Subcutaneous abdominal adipose tissue (tissue), 5 donors: Measurements from ENCODE around the gene CEACAM6.

Experiments
- H3K27ac ChIP-seq: one replicate; pipeline ENCODE4 v1.7.0; 2013; ENCODE audit warnings: low read depth, mild to moderate bottlenecking, inconsistent platforms, low read length, moderate library complexity
- H3K27me3 ChIP-seq, 5 donors: one replicate each; pipeline ENCODE4 v1.7.0; 2013; ENCODE audit warnings: low read length in 5 of 5, inconsistent platforms in 1 of 5; ENCODE audit not compliant: control insufficient read depth in 5 of 5, insufficient read depth in 4 of 5
- H3K36me3 ChIP-seq, 5 donors: one replicate each; pipeline ENCODE4 v1.7.0; 2013; ENCODE audit warnings: low read length in 5 of 5; ENCODE audit not compliant: control insufficient read depth in 5 of 5, insufficient read depth in 5 of 5
- H3K4me1 ChIP-seq, 5 donors: one replicate each; pipeline ENCODE4 v1.7.0; 2013; ENCODE audit warnings: low read length in 5 of 5, mild to moderate bottlenecking in 3 of 5, moderate library complexity in 1 of 5; ENCODE audit not compliant: control insufficient read depth in 5 of 5, insufficient read depth in 5 of 5
- H3K4me3 ChIP-seq, 5 donors: one replicate each; pipeline ENCODE4 v1.7.0; 2013; ENCODE audit warnings: low read length in 5 of 5, low read depth in 1 of 5
- H3K9ac ChIP-seq, 5 donors: one replicate each; pipeline ENCODE4 v1.7.0; 2013; ENCODE audit warnings: low read length in 5 of 5, mild to moderate bottlenecking in 4 of 5, moderate library complexity in 3 of 5
- H3K9me3 ChIP-seq, 5 donors: one replicate each; pipeline ENCODE4 v1.7.0; 2013; ENCODE audit warnings: low read length in 5 of 5; ENCODE audit not compliant: control insufficient read depth in 5 of 5
- donor health status: healthy.
- donor health status: healthy.
- donor health status: healthy.
- donor health status: healthy.
- donor health status: healthy.

The CEACAM6 gene

GRCh38 chr19:41807176-41807575 lies 51.8 kb downstream of the CEACAM6 start:
- no peaks in the 10 kb centered on the region for H3K9me3 ChIP-seq
- H3K27ac ChIP-seq, result no peak overlapping the region
- no peak overlapping the region for H3K9ac ChIP-seq
- peaks cover 0 to 25% (median 6%) of the 10 kb centered on the region in 5 donors for H3K4me1 ChIP-seq
- H3K36me3 ChIP-seq, result no peaks in the 10 kb centered on the region
- H3K4me3 ChIP-seq, result no peak overlapping the region
- H3K27me3 ChIP-seq, result peaks cover 9 to 15% (median 12%) of the 10 kb centered on the region in 5 donors

- no peak overlapping the region for H3K27ac ChIP-seq
- no peaks in the 10 kb centered on the region for H3K36me3 ChIP-seq
- H3K9ac ChIP-seq, result no peak overlapping the region
- no peaks in the 10 kb centered on the region for H3K9me3 ChIP-seq
- H3K4me1 ChIP-seq, result peaks cover 0 to 22% (median 4%) of the 10 kb centered on the region in 5 donors
- H3K4me3 ChIP-seq, result no peak overlapping the region
- peaks cover 9 to 20% (median 16%) of the 10 kb centered on the region in 5 donors for H3K27me3 ChIP-seq
Observed at GRCh38 chr19:41808663-41809566, 53.6 kb downstream of the CEACAM6 start.

- H3K9ac ChIP-seq, result no peak overlapping the region
- no peaks in the 10 kb centered on the region for H3K9me3 ChIP-seq
- no peaks in the 10 kb centered on the region for H3K36me3 ChIP-seq
- peaks cover 9 to 20% (median 16%) of the 10 kb centered on the region in 5 donors for H3K27me3 ChIP-seq
- no peak overlapping the region for H3K27ac ChIP-seq
- H3K4me3 ChIP-seq, result no peak overlapping the region
- peaks cover 0 to 22% (median 4%) of the 10 kb centered on the region in 5 donors for H3K4me1 ChIP-seq
Observed at GRCh38 chr19:41810301-41810700, 55.0 kb downstream of the CEACAM6 start.

- Histone ChIP-seq H3K9ac (no peak overlapping the region), H3K4me3 (no peak overlapping the region), H3K4me1 (peaks cover 0 to 22% (median 4%) of the 10 kb centered on the region in 5 donors), H3K27me3 (peaks cover 9 to 20% (median 16%) of the 10 kb centered on the region in 5 donors), H3K36me3 (no peaks in the 10 kb centered on the region), H3K27ac (no peak overlapping the region), H3K9me3 (no peaks in the 10 kb centered on the region)
Observed at GRCh38 chr19:41811036-41811435, 55.7 kb downstream of the CEACAM6 start.

GRCh38 chr19:41811981-41812380 lies 56.7 kb downstream of the CEACAM6 start:
- Histone ChIP-seq H3K36me3 (no peaks in the 10 kb centered on the region), H3K9ac (no peak overlapping the region), H3K27ac (no peak overlapping the region), H3K4me3 (no peak overlapping the region), H3K27me3 (peaks cover 9 to 20% (median 16%) of the 10 kb centered on the region in 5 donors), H3K9me3 (no peaks in the 10 kb centered on the region), H3K4me1 (peaks cover 0 to 22% (median 4%) of the 10 kb centered on the region in 5 donors)

GRCh38 chr19:41813911-41814310 lies 58.6 kb downstream of the CEACAM6 start:
- Histone ChIP-seq H3K27ac (no peak overlapping the region), H3K9ac (no peak overlapping the region), H3K36me3 (no peaks in the 10 kb centered on the region), H3K27me3 (peaks cover 2 to 15% (median 11%) of the 10 kb centered on the region in 5 donors), H3K4me1 (peaks cover 0 to 13% (median 0%) of the 10 kb centered on the region in 5 donors), H3K9me3 (no peaks in the 10 kb centered on the region), H3K4me3 (no peak overlapping the region)

- Histone ChIP-seq H3K4me1 (peaks cover 0 to 9% (median 0%) of the 10 kb centered on the region in 5 donors), H3K36me3 (no peaks in the 10 kb centered on the region), H3K27me3 (peaks cover under 1 to 7% (median 4%) of the 10 kb centered on the region in 5 donors), H3K9ac (no peak overlapping the region), H3K27ac (no peak overlapping the region), H3K9me3 (no peaks in the 10 kb centered on the region), H3K4me3 (no peak overlapping the region)
Observed at GRCh38 chr19:41815301-41815700, 60.0 kb downstream of the CEACAM6 start.

GRCh38 chr19:41816761-41817160 lies 61.4 kb downstream of the CEACAM6 start:
- no peak overlapping the region for H3K4me3 ChIP-seq
- no peaks in the 10 kb centered on the region for H3K36me3 ChIP-seq
- H3K9ac ChIP-seq, result no peak overlapping the region
- no peaks in the 10 kb centered on the region for H3K9me3 ChIP-seq
- peaks cover under 1 to 7% (median 6%) of the 10 kb centered on the region in 5 donors for H3K27me3 ChIP-seq
- H3K27ac ChIP-seq, result no peak overlapping the region
- no peaks in the 10 kb centered on the region for H3K4me1 ChIP-seq

- no peaks in the 10 kb centered on the region for H3K9me3 ChIP-seq
- peaks cover 0 to 7% (median 3%) of the 10 kb centered on the region in 5 donors for H3K27me3 ChIP-seq
- H3K27ac ChIP-seq, result no peak overlapping the region
- H3K9ac ChIP-seq, result no peak overlapping the region
- no peaks in the 10 kb centered on the region for H3K4me1 ChIP-seq
- H3K4me3 ChIP-seq, result no peak overlapping the region
- no peaks in the 10 kb centered on the region for H3K36me3 ChIP-seq
Observed at GRCh38 chr19:41821003-41821735, 65.8 kb downstream of the CEACAM6 start.
